Naive B cell (primary cell): ENCODE data around the gene TSC22D1. TPM values are rescaled to one million over a fixed set of nuclear protein-coding genes. Genes with fewer than 3 reads are reported as not detected.
A peak's percentile ranks its signal among the peaks of the same experiment; 100 is the strongest.

Experiments
- ATAC-seq, 2 donors: fragments of 150-1000 bp; cut with Tn5 transposase; 2 replicates each; pipeline ENCODE4 v1.10.0; 2021; ENCODE audit warnings: low read depth in 2 of 2, mild to moderate bottlenecking in 2 of 2, moderate library complexity in 2 of 2
- DNase-seq: peaks from one replicate; pipeline ENCODE4 v3.0.0; 2022
- H3K27ac Mint-ChIP-seq, 6 donors: one replicate each; pipeline ENCODE4 v1.8.0; 2020 to 2022; ENCODE audit warnings: mild to moderate bottlenecking in 6 of 6, mixed read lengths in 6 of 6, moderate library complexity in 5 of 6, inconsistent platforms in 2 of 6
- H3K27me3 Mint-ChIP-seq, 3 donors: one replicate each; pipeline ENCODE4 v1.8.0; 2021 to 2022; ENCODE audit warnings: mixed read lengths in 3 of 3, mild to moderate bottlenecking in 1 of 3
- H3K36me3 Mint-ChIP-seq, 2 donors: one replicate each; pipeline ENCODE4 v1.8.0; 2020 to 2022; ENCODE audit warnings: mixed read lengths in 2 of 2, inconsistent platforms in 1 of 2, mild to moderate bottlenecking in 1 of 2
- H3K4me1 Mint-ChIP-seq, 3 donors: one replicate each; pipeline ENCODE4 v1.8.0; 2020 to 2022; ENCODE audit warnings: mixed read lengths in 3 of 3, inconsistent platforms in 1 of 3, mild to moderate bottlenecking in 1 of 3, moderate library complexity in 1 of 3
- H3K4me3 Mint-ChIP-seq, 8 donors: one replicate each; pipeline ENCODE4 v1.8.0; 2020 to 2022; ENCODE audit warnings: mild to moderate bottlenecking in 8 of 8, mixed read lengths in 8 of 8, moderate library complexity in 8 of 8, inconsistent platforms in 2 of 8
- H3K9me3 Mint-ChIP-seq, 7 donors: one replicate each; pipeline ENCODE4 v1.8.0; 2020 to 2022; ENCODE audit warnings: mixed read lengths in 7 of 7, mild to moderate bottlenecking in 5 of 7, inconsistent platforms in 2 of 7, moderate library complexity in 1 of 7
- polyA plus RNA-seq, 6 donors: library from polyadenylated mRNA; unstranded; fragments of 300-500 nt; fragmentation: Illumina TruSeq; gene quantifications; one replicate each; pipeline ENCODE4 v1.2.3, GENCODE V29; 2021; ENCODE audit warnings: low read depth in 6 of 6

Gene TSC22D1
- polyA plus RNA-seq, 6 donors from 2014 or later, result 3.5 to 10.1 (median 7.0) TPM

DNA sequence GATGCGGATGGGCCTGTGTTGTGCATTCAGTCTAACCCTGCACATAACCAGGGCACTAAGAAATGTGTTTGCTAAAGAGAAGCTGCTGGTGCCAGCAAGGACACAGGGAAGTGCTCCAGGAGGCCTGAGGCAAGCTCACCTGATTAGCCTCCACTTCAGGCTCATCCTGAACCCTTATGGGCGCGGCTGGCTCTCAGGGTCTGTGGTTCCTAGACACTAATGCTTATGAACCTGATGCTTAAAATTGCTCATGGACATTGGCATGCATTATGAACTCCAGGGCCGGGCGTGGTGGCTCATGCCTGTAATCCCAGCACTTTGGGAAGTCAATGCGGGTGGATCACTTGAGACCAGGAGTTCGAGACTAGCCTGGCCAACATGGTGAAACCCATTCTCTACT is 168.2 kb downstream of the TSC22D1 start:
- Mint-ChIP-seq H3K9me3 (no peaks in the 10 kb centered on the region), H3K4me1 (peaks cover 0 to 5% (median 0%) of the 10 kb centered on the region in 3 donors), H3K27me3 (peaks cover 22 to 59% (median 41%) of the 10 kb centered on the region in 3 donors), H3K27ac (no peak overlapping the region), H3K4me3 (no peak overlapping the region), H3K36me3 (no peaks in the 10 kb centered on the region)
- DNase-seq, result no peak
- no peak for ATAC-seq

DNA sequence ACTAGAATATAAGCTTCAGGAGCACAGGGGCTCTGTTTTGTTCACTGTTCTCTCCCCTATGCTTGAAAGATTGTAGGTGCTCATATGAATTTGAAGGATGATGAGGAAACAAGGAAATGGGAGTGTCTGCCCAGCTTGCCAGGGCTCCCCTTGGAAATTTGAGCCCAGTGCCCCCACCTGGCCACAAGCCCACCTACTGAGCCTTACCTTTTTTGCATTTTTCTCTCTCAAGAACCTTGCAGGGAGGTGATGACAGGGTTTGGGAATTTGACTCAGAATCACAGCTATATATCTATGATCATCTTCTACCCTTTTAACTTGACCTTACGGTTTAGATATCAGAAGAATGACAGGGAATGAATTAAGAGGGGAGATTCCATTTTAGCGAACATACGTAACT is 168.8 kb downstream of the TSC22D1 start:
- no peak for DNase-seq
- Mint-ChIP-seq H3K4me3 (no peak overlapping the region), H3K36me3 (no peaks in the 10 kb centered on the region), H3K27me3 (peaks cover 22 to 57% (median 41%) of the 10 kb centered on the region in 3 donors), H3K9me3 (no peaks in the 10 kb centered on the region), H3K4me1 (peaks cover 0 to 5% (median 0%) of the 10 kb centered on the region in 3 donors), H3K27ac (no peak overlapping the region)
- no peak for ATAC-seq

DNA sequence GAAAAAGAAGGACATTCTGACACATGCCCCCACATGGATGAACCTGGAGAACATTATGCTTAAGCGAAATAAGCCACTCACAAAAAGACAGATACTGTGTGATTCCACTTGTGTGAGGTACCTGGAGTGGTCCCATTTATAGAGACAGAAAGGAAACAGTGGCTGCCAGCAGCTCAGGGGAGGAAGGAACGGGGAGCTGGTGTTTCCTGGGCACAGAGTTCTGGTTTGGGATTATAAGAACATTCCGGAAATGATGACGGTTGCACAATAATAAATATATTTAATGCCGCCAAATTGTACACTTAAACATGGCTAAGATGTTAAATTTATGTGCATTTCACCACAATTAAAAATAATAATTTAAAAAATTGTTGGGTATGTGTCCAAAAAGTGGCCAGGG is 169.5 kb downstream of the TSC22D1 start:
- ATAC-seq, result no peak

DNA sequence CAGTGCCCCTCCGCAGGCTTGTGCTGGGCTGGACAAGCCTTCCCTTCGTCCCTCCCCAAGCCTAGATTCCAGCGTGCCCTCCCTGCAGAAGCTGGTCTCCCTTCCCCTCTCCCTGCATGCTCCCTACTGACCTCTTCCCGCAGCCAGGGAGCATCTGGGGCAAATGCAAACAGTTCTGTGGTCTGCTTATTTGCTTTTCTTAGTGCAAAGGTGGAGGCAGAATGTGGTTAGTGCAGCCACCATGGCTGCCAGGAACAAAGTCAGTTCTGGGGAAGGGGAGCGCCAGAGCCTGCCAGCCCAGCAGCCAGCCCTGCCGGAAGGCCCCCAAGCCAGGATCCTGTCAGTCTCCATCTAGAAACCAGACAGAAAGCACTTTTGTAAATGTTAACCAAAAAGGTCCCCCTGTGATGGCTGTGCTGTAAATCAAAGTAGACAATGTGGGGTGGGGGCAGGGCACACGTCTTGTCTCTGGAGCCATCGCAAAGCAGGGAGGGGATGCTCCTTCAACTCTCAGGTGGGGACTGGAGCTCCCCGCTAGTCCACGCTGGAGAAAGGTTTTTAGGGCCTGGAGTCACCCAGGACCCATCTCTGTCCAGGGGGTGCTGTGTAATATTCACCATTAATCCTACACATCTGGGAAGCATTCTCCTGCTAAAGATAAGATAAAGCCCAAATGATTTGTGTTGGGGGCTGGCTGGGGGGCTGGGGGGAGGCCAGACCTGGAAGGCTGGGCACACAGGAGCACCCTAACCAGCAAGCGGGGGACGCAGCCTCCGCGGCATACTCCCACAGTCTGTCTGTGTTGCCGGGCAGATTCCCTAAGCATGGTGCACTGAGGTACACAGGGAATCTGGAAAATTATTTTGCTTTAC is 171.6 kb downstream of the TSC22D1 start:
- Mint-ChIP-seq H3K27me3 (peaks cover 22 to 41% (median 35%) of the 10 kb centered on the region in 3 donors), H3K4me3 (no peak overlapping the region), H3K27ac (no peak overlapping the region), H3K9me3 (no peaks in the 10 kb centered on the region), H3K4me1 (no peaks in the 10 kb centered on the region), H3K36me3 (no peaks in the 10 kb centered on the region)
- DNase-seq (no peak), ATAC-seq (no peak)

More for the DNA sequence above, 169.5 kb downstream of the TSC22D1 start:
- peaks cover 22 to 55% (median 41%) of the 10 kb centered on the region in 3 donors for H3K27me3 Mint-ChIP-seq
- H3K4me1 Mint-ChIP-seq, result peaks cover 0 to 5% (median 0%) of the 10 kb centered on the region in 3 donors
- DNase-seq, result no peak
- H3K9me3 Mint-ChIP-seq, result no peaks in the 10 kb centered on the region
- no peak overlapping the region for H3K4me3 Mint-ChIP-seq
- H3K36me3 Mint-ChIP-seq, result no peaks in the 10 kb centered on the region
- no peak overlapping the region for H3K27ac Mint-ChIP-seq

DNA sequence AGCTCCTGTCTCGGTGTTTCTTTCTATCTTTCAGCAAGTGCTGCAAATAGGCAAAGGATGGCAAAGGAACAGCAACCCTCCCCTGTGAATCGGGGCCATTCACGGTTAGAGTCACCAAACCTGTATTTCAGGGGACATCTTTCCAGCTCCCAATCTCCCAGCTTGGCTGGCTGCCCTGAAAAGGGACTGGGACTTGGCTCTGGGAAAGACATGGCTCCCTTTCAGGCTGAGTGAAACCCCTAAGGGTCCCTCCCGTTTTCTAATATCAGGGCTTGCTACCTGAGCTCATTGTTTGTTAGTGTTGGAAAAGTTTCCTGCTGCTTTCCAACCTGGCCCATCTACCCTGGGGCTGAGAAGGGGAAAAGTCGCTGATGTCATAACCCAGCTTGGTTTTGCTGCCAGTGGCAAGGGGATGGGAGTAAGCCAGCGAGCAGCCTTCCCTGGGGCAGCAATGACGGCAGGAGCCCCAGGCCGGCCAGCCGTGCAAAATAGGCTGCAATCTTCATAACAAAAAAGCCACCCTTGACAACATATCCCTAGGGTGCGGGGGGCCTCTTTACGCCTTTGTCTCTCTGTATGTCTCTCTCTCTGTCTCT is 172.6 kb downstream of the TSC22D1 start:
- Mint-ChIP-seq H3K4me1 (no peaks in the 10 kb centered on the region), H3K36me3 (no peaks in the 10 kb centered on the region), H3K27ac (peak overlapping the region in 1 of 6 donors; percentile 4), H3K4me3 (peak overlapping the region in 1 of 8 donors; percentile 1), H3K9me3 (no peaks in the 10 kb centered on the region), H3K27me3 (peaks cover 18 to 41% (median 41%) of the 10 kb centered on the region in 3 donors)
- ATAC-seq, result no peak
- DNase-seq, result no peak

DNA sequence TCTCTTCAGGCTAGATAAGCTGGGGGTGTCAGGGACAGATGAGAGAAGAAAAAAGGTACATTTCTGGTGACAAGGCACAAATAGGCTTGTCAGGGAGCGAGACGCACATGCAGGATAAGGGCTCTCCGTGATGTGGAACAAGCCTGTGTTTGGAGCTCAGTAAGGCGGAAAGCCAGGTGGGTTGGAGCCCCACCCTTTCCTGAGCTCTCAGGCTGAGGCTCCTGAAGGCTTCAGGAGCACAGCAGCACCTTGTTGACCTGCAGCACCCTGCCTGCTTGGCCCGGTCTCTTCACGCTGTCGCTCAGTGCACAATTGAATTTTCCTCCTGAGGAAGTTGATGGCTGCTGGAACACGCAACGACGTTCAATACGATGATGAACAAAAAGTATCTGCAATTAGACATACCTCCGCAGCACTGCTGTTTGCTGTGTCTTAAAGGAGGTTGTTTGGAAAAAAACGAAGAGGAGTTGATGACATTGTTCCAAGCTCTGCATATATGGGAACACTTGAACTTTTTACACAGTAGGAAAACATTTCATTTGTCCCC is 173.2 kb downstream of the TSC22D1 start:
- Mint-ChIP-seq H3K27ac (no peak overlapping the region), H3K36me3 (no peaks in the 10 kb centered on the region), H3K9me3 (no peaks in the 10 kb centered on the region), H3K27me3 (peaks cover 18 to 43% (median 41%) of the 10 kb centered on the region in 3 donors), H3K4me3 (no peak overlapping the region), H3K4me1 (no peaks in the 10 kb centered on the region)
- DNase-seq, result no peak
- no peak for ATAC-seq

DNA sequence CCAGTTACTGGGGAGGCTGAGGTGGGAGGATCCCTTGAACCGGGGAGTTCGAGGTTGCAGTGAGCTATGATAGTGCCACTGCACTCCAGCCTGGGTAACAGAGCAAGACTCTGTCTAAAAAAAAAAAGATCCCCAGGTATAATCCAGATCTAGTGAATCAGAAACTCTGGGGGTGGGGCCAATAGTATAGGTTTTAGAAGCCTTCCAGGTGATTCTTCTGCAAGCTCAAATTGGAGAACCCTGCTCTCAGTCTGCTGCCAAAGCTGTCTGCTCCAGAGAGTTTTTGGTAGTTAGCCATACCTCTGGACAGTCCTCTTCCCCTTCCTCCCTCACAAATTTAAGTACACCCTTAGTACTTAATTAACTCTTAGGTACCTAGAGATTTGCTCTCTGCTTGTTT is 174.6 kb downstream of the TSC22D1 start:
- Mint-ChIP-seq H3K4me3 (no peak overlapping the region), H3K9me3 (no peaks in the 10 kb centered on the region), H3K27ac (no peak overlapping the region), H3K4me1 (no peaks in the 10 kb centered on the region), H3K27me3 (peaks cover 11 to 43% (median 32%) of the 10 kb centered on the region in 3 donors), H3K36me3 (no peaks in the 10 kb centered on the region)
- ATAC-seq (no peak), DNase-seq (no peak)

DNA sequence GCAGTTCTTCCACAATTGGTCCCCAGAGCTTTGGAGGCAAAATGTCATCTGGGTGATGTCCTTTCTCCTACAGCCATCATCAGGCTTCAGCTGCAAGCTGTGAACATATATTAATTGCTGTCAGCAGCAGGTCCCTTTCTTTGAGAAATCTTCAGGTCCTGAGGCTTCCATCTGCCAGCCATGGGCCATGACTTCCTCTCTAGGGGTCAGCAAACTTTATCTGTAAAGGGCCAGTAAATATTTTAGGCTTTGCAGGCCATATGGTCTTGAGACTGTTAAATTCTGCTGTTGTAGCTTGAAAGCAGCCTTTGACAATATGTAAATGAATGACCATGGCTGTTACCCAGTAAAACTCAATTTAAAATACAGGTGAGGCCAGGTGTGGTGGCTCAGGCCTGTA is 175.4 kb downstream of the TSC22D1 start:
- Mint-ChIP-seq H3K27ac (no peak overlapping the region), H3K27me3 (peaks cover 4 to 36% (median 24%) of the 10 kb centered on the region in 3 donors), H3K4me3 (no peak overlapping the region), H3K36me3 (no peaks in the 10 kb centered on the region), H3K9me3 (no peaks in the 10 kb centered on the region), H3K4me1 (no peaks in the 10 kb centered on the region)
- DNase-seq (no peak), ATAC-seq (no peak)

DNA sequence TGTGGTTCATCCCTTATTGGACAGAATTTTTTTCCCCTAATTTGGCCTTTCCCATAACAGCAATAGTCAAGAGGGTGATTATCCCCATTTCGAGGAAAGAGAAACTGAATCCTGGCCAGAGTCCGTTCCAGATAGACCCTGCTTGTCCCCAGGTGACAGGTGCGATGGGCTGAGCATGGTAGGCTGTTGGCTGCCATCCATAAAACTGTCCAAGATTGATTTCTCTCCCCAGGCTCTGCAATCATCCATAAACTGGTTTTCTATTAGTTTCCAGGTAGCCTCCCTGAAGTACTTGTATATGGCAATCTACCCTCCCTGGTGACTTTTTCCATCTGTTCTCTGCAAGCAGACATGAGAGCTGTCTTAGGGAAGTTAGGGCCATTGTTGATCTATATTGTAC is 177.1 kb downstream of the TSC22D1 start:
- Mint-ChIP-seq H3K27ac (no peak overlapping the region), H3K27me3 (peaks cover 4 to 19% (median 12%) of the 10 kb centered on the region in 3 donors), H3K4me1 (no peaks in the 10 kb centered on the region), H3K4me3 (no peak overlapping the region), H3K36me3 (no peaks in the 10 kb centered on the region), H3K9me3 (no peaks in the 10 kb centered on the region)
- ATAC-seq, result no peak
- no peak for DNase-seq

DNA sequence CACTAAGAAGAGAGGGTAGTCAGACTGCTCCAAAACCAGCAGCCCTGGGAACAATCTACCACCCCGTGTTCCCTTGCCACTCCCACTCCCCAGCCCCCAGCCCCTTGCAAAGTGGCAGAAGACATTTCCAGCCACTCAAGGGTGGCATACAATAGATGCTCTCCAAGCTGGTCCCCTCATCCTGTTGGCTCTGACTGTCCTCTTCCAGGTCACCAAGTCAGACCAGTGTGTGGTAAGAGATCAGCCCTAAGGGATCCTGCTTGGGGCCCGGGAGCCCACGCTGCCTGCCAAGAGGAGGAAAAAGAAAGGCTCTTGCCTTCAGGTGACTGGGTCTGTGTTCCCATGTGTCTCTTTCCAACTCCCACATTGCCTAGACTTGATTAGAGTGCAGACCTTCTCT is 177.5 kb downstream of the TSC22D1 start:
- Mint-ChIP-seq H3K4me3 (no peak overlapping the region), H3K9me3 (no peaks in the 10 kb centered on the region), H3K36me3 (no peaks in the 10 kb centered on the region), H3K27ac (no peak overlapping the region), H3K4me1 (no peaks in the 10 kb centered on the region), H3K27me3 (peaks cover 4 to 15% (median 7%) of the 10 kb centered on the region in 3 donors)
- no peak for ATAC-seq
- no peak for DNase-seq

DNA sequence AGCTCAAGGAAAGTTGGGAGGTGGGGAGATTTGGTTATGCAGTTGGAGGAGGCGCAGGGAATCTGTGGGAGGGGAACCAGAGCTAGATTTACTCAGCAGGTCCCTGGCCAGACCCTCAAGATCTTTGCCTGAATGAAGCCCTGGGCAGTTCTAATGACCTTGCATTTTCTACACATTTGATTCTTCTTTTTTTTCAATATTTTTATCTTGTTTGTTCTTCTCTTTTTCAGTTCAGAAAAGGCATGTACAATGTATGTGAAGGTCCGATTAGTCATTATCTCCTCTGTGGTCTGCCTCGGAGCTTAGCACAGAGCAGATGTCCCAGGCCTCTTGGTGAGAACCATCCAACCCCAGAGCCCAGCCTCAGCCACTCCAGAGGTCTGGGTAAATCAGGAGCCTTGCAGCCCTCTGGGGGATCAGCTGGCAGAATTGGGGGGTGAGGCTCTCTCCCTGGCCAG is 178.3 kb downstream of the TSC22D1 start:
- Mint-ChIP-seq H3K9me3 (peaks cover 0 to 1% (median 0%) of the 10 kb centered on the region in 7 donors), H3K27me3 (peaks cover 0 to 14% (median 13%) of the 10 kb centered on the region in 3 donors), H3K4me1 (peaks cover 0 to 2% (median 0%) of the 10 kb centered on the region in 3 donors), H3K36me3 (no peaks in the 10 kb centered on the region), H3K27ac (no peak overlapping the region), H3K4me3 (no peak overlapping the region)
- DNase-seq (no peak), ATAC-seq (no peak)

DNA sequence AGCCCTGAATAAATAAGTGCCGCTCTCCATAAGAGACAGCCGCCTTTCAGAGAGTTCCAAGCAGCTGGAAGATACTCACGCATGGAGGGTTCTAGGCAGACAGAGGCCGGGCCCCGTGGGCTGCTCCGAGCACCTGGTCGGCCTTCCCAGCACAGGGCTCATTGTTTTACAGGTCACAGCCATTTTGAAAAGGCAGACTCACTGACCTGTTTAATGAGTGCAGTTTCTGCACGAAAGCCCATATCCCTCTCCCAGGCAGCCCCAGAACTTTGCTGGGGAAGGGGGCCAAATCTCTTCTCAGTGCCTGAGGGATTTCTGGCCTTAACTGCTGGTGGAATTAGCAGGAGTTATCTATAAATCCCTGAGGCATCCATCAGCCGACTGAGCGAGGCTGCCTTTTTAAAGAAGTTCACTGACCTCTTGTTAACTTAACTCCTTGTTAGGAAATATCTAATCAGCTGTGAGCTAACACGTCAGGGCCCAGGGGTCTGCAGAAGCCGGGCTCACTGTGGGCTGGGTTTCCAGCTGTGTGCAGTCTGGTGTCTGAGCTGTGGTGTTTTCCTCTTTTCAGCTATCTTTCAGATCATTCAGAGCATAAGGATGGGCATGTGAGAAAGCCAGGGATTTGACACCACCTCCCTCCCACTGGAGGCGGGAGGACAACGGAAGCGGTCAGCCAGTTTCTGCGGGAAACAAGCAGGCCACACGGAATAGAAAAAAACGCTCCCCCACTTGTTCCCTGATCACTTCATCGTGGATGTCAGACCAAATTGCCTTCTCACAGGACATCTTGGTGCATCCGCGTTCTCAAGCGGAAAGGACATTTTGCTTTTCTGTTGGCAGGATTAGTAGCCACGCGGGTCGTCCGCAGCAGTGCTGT is 179.2 kb downstream of the TSC22D1 start:
- H3K9me3 Mint-ChIP-seq, result peaks cover 0 to 1% (median 0%) of the 10 kb centered on the region in 7 donors
- H3K4me1 Mint-ChIP-seq, result peaks cover 0 to 2% (median 0%) of the 10 kb centered on the region in 3 donors
- no peak for ATAC-seq
- peaks cover 0 to 22% (median 14%) of the 10 kb centered on the region in 3 donors for H3K27me3 Mint-ChIP-seq
- DNase-seq, result no peak
- H3K27ac Mint-ChIP-seq, result no peak overlapping the region
- no peak overlapping the region for H3K4me3 Mint-ChIP-seq
- H3K36me3 Mint-ChIP-seq, result no peaks in the 10 kb centered on the region
